Hematopoietic multipotent progenitor cell treated with erythropoietin and hydrocortisone succinate and interleukin-3 and kit ligand, for 17 days (in vitro differentiated cells): ENCODE results near the gene GLE1.
A peak's percentile ranks its signal among the peaks of the same experiment; 100 is the strongest.

Experiments used
- DNase-seq: peaks from one replicate; pipeline ENCODE4 v3.0.0-alpha.2; 2015; ENCODE audit warnings: low spot score

GLE1 gene, protein sequence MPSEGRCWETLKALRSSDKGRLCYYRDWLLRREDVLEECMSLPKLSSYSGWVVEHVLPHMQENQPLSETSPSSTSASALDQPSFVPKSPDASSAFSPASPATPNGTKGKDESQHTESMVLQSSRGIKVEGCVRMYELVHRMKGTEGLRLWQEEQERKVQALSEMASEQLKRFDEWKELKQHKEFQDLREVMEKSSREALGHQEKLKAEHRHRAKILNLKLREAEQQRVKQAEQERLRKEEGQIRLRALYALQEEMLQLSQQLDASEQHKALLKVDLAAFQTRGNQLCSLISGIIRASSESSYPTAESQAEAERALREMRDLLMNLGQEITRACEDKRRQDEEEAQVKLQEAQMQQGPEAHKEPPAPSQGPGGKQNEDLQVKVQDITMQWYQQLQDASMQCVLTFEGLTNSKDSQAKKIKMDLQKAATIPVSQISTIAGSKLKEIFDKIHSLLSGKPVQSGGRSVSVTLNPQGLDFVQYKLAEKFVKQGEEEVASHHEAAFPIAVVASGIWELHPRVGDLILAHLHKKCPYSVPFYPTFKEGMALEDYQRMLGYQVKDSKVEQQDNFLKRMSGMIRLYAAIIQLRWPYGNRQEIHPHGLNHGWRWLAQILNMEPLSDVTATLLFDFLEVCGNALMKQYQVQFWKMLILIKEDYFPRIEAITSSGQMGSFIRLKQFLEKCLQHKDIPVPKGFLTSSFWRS

GRCh38 chr9:128504485-128505413 is at the start of gene GLE1:
Gene GLE1, plus strand, starts transcription at chr9:128504719. Its CDS starts 87 bp downstream, at chr9:128504806.
- peak; percentile 97 for DNase-seq

DNA sequence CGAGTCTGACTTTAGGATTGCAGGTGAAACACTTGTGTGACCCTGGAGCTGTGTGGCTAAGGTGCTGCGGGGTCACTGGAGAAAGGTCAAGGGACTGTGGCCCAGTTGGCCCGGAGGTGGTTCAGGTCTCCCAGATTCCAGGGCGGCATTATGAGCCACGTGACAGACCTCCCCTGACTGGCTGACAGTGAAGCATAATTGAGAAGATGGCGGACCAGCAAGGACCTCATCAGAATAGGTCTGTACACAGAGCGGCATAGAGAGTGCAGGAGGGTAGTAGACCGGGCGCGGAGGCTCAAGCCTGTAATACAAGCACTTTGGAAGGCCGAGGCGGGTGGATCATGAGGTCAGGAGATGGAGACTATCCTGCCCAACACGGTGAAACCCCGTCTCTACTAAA is 49.5 kb upstream of the GLE1 start:
- no peak for DNase-seq

DNA sequence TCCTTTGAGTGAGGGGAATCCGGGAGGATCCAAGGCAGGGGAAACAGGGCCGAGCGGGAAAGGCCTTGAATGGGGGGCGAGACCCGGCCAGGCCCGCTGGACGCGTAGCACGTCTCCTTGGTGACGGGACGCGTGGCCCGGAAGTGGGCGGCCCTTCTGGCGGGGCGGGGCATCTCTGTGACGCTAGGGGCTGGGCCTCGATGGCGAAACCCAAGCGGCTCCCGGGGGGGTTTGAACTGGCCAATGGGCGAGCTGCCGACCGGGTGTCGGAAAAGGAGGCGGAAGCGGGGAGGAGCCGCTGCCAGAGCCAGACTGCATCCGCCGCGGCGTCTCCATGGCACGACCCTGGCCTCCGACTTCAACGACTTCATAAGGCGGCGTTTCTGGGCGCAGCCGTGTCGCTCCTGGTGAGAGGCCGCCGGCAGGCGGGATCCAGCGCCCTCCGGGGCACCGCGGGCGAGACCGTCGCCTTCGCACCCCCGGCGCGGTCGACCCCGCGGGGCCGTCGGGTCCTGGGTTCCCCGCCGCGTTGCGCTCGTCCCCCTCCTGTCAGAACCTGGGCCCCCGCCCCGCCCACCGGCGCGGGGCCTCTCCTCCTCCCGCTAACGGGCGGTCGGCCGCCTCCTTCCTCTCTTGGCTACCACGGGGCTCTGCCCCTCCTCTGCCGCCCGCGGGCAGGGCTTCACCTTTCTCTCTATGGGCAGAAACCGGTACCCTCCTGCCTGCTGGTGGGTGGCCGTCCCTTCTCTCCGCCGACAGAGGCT is 48.5 kb upstream of the GLE1 start, which contains the start of gene ODF2:
Gene ODF2, plus strand, starts transcription at position 158 of the 764 bp plus-strand sequence. Its CDS starts 86 bp downstream, at position 244.
- DNase-seq: peak; percentile 95

DNA sequence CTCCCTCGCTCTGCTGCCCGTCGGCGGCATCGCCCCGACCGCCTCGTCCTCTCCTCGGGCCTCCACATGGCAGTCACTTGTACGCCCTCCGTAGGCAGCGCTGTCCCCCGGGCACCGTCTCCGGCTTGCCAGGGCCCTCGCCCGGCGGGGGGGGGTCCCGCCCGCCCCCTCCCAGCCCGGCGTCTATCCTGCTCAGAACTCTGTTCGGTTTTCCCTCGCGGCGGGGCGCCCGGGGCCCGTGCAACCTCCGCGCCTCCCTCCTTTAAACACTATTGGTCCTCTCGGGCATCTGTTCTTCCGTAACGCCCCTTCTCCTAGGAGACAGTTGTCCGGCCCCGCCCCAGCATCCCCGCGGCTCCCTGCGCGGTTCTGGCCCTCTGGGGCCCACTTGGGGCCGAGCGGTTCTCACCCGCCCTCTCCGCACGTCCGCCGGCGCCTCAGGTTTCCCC is 47.9 kb upstream of the GLE1 start:
- peak; percentile 63 for DNase-seq

DNA sequence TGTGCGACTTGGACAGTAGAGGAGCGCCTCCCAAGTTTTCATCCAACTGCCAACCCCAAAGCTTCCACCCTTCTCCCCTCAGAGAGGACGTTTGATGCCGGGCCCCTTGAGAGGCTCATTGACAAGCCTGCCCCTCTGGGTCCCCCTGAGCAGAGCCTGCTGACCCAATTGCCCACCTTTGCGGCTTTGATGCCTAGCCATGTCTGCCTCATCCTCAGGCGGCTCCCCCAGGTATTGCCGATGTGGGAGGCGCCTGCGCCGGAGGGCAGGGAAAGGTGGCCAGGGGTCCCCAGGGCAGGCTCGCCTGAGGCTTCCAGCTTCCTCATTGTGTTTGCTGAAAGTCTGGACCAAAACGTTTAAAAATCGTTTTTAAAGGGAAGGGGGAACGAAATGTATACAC is 47.3 kb upstream of the GLE1 start:
- no peak for DNase-seq

- DNase-seq: no peak
These were observed 45.5 kb upstream of the GLE1 start for GRCh38 chr9:128459011-128459410.

- no peak for DNase-seq
These were observed 35.4 kb upstream of the GLE1 start for GRCh38 chr9:128469070-128469469.

DNA sequence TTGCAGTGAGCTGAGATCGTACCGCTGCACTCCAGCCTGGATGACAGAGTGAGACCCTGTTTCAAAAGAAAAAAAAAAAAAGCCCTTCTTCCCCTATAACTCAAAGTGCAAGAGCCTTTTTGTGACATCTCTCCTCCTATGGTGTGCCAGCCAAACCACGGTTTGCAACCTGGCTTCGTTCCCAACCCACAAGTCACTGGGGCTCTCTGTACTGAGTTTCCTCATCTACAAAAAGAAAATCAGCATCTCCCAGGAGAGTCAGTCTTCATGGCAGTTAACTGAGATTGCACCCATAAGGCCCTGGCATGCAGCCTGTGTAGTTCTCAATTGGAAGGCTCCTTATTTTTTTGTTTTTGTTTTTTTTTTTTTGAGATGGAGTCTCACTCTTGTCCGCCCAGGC is 34.0 kb upstream of the GLE1 start:
- no peak for DNase-seq

DNA sequence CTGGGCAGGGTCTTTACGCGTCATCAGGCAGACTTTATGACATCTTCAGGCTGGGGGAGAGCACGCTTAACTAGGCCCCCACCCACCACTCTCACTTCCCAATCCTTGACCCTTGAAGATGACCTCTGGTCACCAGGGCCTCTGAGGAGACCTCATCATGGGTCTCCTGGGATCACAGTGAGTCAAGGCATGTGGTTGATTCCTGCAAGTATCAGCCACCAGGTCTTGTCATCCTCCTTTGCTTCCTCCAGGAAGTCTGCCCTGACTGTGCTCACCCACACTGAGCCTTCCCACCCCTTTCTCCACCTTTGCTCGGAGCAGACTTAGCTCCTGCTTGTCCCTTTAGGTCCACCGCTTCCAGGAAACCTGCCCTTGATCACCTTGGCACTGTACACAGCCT is 31.4 kb upstream of the GLE1 start:
- no peak for DNase-seq

GRCh38 chr9:128475867-128476266 is 28.7 kb upstream of the GLE1 start:
- DNase-seq: no peak

- DNase-seq: no peak
These were observed 25.3 kb upstream of the GLE1 start for GRCh38 chr9:128479262-128479661.

DNA sequence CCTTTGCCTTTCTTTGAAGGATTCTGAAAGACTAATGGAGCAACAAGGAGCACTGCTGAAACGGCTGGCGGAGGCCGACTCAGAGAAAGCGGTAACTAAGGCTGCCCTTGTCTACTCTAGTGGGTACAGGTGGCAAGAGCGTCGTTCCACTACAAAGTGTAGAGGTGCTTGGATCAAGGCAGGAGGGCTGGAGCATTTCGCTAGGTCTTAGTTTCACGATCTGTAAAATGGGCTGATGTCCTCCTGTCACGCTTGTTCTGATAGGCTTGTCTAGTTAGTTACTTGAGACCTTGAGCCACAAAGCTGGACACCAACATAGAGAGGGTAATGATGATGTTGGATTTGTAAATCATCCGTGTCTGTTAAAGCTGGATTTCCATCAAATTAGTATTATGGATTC is 23.0 kb upstream of the GLE1 start:
- no peak for DNase-seq

GRCh38 chr9:128482186-128482585 is 22.3 kb upstream of the GLE1 start:
- DNase-seq: no peak

DNA sequence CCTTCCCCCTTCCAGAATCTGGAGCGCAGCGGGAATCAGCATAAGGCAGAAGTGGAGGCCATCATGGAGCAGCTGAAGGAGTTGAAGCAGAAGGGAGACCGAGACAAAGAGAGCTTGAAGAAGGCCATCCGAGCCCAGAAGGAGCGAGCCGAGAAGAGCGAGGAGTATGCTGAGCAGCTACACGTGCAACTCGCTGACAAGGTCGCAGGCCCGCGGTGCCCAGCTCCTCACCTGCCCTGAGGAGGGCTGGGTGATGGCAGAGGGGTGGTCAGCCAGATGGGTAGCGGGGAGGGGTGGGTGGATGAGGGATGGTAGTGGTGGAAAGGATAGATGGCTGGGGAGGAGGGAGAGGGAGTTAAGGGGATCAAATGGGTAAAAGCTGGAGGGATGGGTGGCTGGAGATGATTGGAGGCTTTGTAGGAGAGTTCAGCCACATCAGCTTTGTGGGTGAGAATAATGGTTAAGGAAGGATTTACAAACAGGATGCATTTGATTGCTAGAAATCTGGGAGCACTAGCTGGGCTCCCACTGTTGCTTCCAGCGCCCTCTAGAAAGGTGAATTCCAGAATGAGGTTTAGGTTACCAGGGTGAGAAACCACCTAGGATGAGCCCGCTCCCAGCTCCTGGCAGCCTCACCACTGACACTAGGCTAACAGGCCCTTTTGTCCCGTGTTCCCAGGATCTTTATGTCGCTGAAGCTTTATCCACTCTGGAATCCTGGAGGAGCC is 19.7 kb upstream of the GLE1 start:
- DNase-seq: no peak

GRCh38 chr9:128485414-128485855 is 19.1 kb upstream of the GLE1 start:
- DNase-seq: no peak

GRCh38 chr9:128486201-128486600 is 18.3 kb upstream of the GLE1 start:
- DNase-seq: no peak

DNA sequence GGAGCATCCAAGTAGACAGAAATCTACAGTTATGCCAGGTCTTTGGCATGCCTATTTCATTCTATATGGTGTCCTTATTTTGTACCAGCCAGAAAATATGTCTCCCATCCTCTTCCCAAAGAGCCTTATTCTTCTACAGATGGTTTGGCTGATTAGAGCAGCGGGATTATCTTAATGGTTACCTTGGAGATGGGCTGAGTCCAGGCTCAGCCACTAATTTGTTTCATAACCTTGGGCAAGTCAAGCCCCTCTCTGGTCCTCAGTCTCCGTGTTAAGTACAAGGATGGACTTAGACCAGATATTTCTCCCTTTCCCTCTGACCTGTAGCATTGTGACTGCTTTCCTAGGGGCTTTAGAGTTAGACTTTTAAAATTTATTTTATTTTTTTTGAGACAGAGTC is 11.1 kb upstream of the GLE1 start:
- no peak for DNase-seq

GRCh38 chr9:128494108-128494745 is 10.3 kb upstream of the GLE1 start:
- peak; percentile 67 for DNase-seq

DNA sequence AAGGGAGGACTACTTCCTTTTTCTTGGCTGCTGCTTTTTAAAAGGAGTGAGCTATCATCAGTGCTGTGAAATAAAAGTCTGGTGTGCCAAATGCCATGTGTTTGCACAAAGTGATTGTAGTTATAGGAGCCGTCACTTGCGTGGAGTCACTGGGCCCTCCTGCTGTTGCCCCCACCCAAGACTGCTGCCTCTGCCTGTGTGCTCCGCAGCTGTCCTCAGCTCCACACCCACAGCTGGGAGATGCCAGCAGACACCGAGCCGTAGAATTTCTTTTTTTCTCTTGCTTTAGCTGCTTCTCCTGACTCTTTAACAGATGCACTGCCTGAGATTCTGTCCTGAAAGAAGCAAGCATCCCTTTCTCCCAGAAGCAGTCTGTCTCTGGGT is 9.8 kb upstream of the GLE1 start:
- no peak for DNase-seq

- DNase-seq: no peak
These were observed 9.2 kb upstream of the GLE1 start for GRCh38 chr9:128495296-128495695.
